HG03060 (cell line): ENCODE data around the gene ABCB6.

Source experiments
- ATAC-seq: cut with Tn5 transposase; IDR thresholded peaks from one replicate; pipeline ENCODE4 v1.9.1; 2021; ENCODE audit warnings: low read depth, moderate number of reproducible peaks; ENCODE audit not compliant: unreplicated experiment

ABCB6 gene

GRCh38 chr2:219245899-219246230 lies 27.1 kb upstream of the ABCB6 start:
- ATAC-seq: no peak

- ATAC-seq: peak; percentile 52
Observed at GRCh38 chr2:219245148-219245898, 26.6 kb upstream of the ABCB6 start, which contains the start of the genes GLB1L and STK16. TSS of gene GLB1L (minus strand) at chr2:219245444. CDS start at chr2:219243573, 1,871 bp downstream. TSS of gene STK16 (plus strand) at chr2:219245479. CDS start at chr2:219246000, 521 bp downstream.

GRCh38 chr2:219244789-219245147 lies 26.0 kb upstream of the ABCB6 start:
- no peak for ATAC-seq

GRCh38 chr2:219243291-219243761 lies 24.6 kb upstream of the ABCB6 start:
- ATAC-seq: no peak

GRCh38 chr2:219234331-219234730 lies 15.6 kb upstream of the ABCB6 start:
- no peak for ATAC-seq

- ATAC-seq: no peak
Observed at GRCh38 chr2:219230059-219230540, 11.3 kb upstream of the ABCB6 start.

- ATAC-seq: peak; percentile 92
Observed at GRCh38 chr2:219229305-219230058, 10.7 kb upstream of the ABCB6 start, which contains the start of the genes ANKZF1 and ATG9A. TSS of gene ANKZF1 (plus strand) at chr2:219229806. CDS start at chr2:219230258, 452 bp downstream. TSS of gene ATG9A (minus strand) at chr2:219229636. CDS start at chr2:219228024, 1,612 bp downstream.

GRCh38 chr2:219228911-219229304 lies 10.2 kb upstream of the ABCB6 start:
- no peak for ATAC-seq

- no peak for ATAC-seq
Observed at GRCh38 chr2:219228041-219228910, 9.5 kb upstream of the ABCB6 start.

- no peak for ATAC-seq
Observed at GRCh38 chr2:219225350-219225749, 6.6 kb upstream of the ABCB6 start.

GRCh38 chr2:219223831-219224610 lies 5.3 kb upstream of the ABCB6 start:
- no peak for ATAC-seq

- ATAC-seq: no peak
Observed at GRCh38 chr2:219221957-219222518, 3.3 kb upstream of the ABCB6 start.

- ATAC-seq: no peak
Observed at GRCh38 chr2:219220652-219221402, 2.1 kb upstream of the ABCB6 start.

GRCh38 chr2:219219784-219220532 lies 1.2 kb upstream of the ABCB6 start:
- ATAC-seq: no peak

GRCh38 chr2:219218217-219218731 lies 484 bp downstream of the ABCB6 start:
- peak; percentile 12 for ATAC-seq

GRCh38 chr2:219216535-219216915 lies 2.2 kb downstream of the ABCB6 start:
- no peak for ATAC-seq

GRCh38 chr2:219215871-219216534 lies 2.8 kb downstream of the ABCB6 start:
- no peak for ATAC-seq
